ENCODE measurements around the gene SERPIND1. TPM values are rescaled to one million over a fixed set of nuclear protein-coding genes. Genes with fewer than 3 reads are reported as not detected.

Gene SERPIND1
- total and polyA plus RNA-seq, 9 donors, result 0.22 to 5.0 (median 1.1) TPM

DNA sequence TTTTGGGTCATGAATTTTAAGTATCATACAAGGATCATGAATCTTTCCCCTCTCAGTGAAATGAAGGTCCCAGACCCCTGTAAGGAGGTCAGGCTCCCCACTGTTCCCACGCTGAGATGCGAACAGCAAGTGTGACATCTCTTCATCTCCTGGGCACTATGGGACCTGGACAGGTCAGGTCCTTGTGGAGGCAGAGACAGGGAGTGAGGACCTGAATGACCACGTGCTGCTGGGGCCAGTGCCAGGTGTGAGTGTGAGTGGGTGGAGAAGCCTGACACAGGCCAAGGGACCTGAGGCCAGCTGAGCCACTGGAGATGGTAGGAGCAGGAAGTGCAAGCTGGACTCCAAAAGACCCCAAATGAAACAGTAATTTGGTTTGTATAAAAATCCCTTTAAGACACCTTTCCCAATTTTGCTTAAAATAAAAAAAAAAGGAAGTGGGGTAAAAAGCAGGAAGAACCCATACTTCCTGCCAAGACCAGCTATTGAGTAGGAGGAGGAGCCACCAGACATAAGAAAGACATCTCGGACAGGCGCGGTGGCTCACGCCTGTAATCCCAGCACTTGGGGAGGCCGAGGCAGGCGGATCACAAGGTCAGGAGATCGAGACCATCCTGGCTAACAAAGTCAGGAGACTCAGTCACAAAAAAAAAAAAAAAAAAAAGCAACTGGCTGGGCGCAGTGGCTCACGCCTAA is 35.4 kb upstream of the SERPIND1 start:
- TF ChIP-seq EP300 (IDR thresholded peaks at IDR 0.05), result no peak
- no peak for TF ChIP-seq POLR2A (IDR thresholded peaks at IDR 0.05)
- TF ChIP-seq CTCF (IDR thresholded peaks at IDR 0.05), result no peak
- intact Hi-C loops (cut with DNase I), result no loop called here
- no peak overlapping the region for H3K27ac ChIP-seq
- 92 to 94% (median 93%) methylated on average over 12 of the region's 12 CpGs for WGBS, 3 donors
- H3K4me1 ChIP-seq (ENCODE audit: insufficient read depth), result no peaks in the 10 kb centered on the region
- no peaks in the 10 kb centered on the region for H3K9me3 ChIP-seq
- H3K27me3 ChIP-seq, result no peaks in the 10 kb centered on the region
- DNase-seq, result no peak
- no peaks in the 10 kb centered on the region for H3K36me3 ChIP-seq
- H3K4me3 ChIP-seq, result no peak overlapping the region

DNA sequence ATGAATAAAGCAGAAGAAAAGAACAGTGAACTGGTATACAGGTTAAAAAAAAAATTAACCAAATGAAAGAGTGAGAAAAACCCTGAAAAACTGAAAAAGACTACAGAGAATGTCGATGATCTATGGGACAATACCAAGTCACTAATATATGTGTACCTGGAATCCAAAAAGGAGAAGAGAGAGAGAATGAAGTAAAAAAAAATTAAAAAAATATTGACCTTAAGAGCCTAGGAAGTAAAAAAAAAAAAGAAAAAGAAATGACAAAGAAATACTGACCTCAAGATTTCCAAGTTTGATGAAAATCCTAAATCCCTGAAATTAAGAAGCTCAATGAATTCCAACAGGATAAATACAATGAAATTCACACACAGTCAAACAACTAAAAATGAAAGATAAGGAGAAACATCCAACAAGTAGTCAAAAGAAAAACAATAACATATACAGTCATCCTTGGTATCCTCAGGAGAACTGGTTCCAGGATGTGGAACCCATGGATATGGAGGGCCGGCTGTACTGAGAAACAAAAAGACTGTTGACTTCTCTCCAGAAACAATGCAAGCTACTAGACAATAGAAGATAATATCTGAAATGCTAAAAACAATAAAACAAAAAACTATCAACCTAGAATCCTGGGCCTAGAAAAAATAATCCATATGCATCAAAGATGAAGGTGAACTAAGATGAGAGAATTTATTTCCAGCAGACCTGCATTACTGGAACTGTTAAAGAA is 33.5 kb upstream of the SERPIND1 start:
- H3K36me3 ChIP-seq, result no peaks in the 10 kb centered on the region
- no peak overlapping the region for H3K27ac ChIP-seq
- H3K27me3 ChIP-seq, result no peaks in the 10 kb centered on the region
- no peak overlapping the region for H3K4me3 ChIP-seq
- no peaks in the 10 kb centered on the region for H3K9me3 ChIP-seq
- 90 to 96% (median 93%) methylated on average over 2 of the region's 2 CpGs for WGBS, 3 donors
- TF ChIP-seq POLR2A (IDR thresholded peaks at IDR 0.05), result no peak
- no peak for TF ChIP-seq EP300 (IDR thresholded peaks at IDR 0.05)
- no peak for TF ChIP-seq CTCF (IDR thresholded peaks at IDR 0.05)
- DNase-seq, result no peak
- H3K4me1 ChIP-seq (ENCODE audit: insufficient read depth), result no peaks in the 10 kb centered on the region
- intact Hi-C loops (cut with DNase I), result no loop called here

DNA sequence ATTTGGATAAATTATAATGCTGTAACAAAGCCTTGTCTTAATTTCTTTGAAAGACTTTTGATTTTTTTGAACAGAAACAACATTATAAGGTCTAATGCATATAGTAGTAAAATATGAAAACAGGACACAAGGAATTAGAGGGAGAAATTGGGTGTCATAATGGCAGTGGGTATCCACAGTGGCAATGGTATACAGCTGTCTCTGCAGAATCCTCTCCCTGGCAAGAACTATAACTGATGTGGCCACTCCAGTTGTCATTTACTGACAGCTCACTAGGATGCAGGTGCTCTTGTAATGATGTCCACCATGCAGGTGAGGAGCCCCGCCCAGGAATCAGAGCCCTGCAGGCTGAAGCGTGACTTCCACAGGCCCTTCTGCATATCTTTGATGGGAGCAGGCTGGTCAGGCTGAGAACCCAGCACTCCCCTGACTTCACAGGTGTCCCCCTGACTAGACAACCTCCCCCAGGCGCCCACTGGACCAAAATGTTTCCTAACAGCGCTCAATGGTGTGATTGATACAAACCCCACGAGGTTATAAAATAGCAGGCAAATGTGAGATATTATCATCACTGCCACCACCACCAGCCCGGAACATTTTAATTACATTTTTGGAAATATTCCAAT is 32.8 kb upstream of the SERPIND1 start:
- no peak for DNase-seq
- WGBS, 3 donors, result 89 to 90% (median 90%) methylated on average over 6 of the region's 6 CpGs

More for the DNA sequence above, 32.8 kb upstream of the SERPIND1 start:
- H3K27ac ChIP-seq, result no peak overlapping the region
- no peaks in the 10 kb centered on the region for H3K27me3 ChIP-seq
- no peak overlapping the region for H3K4me3 ChIP-seq
- no peaks in the 10 kb centered on the region for H3K36me3 ChIP-seq
- H3K9me3 ChIP-seq, result no peaks in the 10 kb centered on the region
- intact Hi-C loops (cut with DNase I), result no loop called here
- no peaks in the 10 kb centered on the region for H3K4me1 ChIP-seq (ENCODE audit: insufficient read depth)
- TF ChIP-seq EP300 (IDR thresholded peaks at IDR 0.05) (no peak), CTCF (IDR thresholded peaks at IDR 0.05) (no peak), POLR2A (IDR thresholded peaks at IDR 0.05) (no peak)
